Activated B cell treated with CpG ODN at 0.5 μM for 24 hours (primary cell): ENCODE data around the gene EXTL1. TPM values are rescaled to one million over a fixed set of nuclear protein-coding genes. Genes with fewer than 3 reads are reported as not detected.

ENCODE experiments used
- ATAC-seq: fragments of 200-7000 bp; cut with Tn5 transposase; one replicate; pipeline ENCODE4 v1.10.0; 2021; ENCODE audit warnings: low read depth, mild to moderate bottlenecking, moderate library complexity
- CTCF ChIA-PET: fragments of 350-600 bp; sonication (Branson Sonifier 250); formaldehyde crosslinking; loops from one replicate; lab custom pipeline; 2021; ENCODE audit warnings: antibody characterized with exemption; lab: Charles Lee
- POLR2A ChIA-PET: fragments of 350-600 bp; sonication (Branson Sonifier 250); formaldehyde crosslinking; loops from one replicate; lab custom pipeline; 2021; ENCODE audit warnings: antibody characterized with exemption; lab: Charles Lee
- DNase-seq: peaks from one replicate; pipeline ENCODE4 v3.0.0; 2022
- H3K27ac Mint-ChIP-seq: one replicate; pipeline ENCODE4 v1.8.0; 2020; ENCODE audit warnings: mixed read lengths
- H3K27me3 Mint-ChIP-seq: one replicate; pipeline ENCODE4 v1.8.0; 2021; ENCODE audit warnings: mixed read lengths
- H3K36me3 Mint-ChIP-seq: one replicate; pipeline ENCODE4 v1.8.0; 2021; ENCODE audit warnings: low read depth, mixed read lengths
- H3K4me1 Mint-ChIP-seq: one replicate; pipeline ENCODE4 v1.8.0; 2021; ENCODE audit warnings: mixed read lengths
- H3K4me3 Mint-ChIP-seq: one replicate; pipeline ENCODE4 v1.8.0; 2020; ENCODE audit warnings: mild to moderate bottlenecking, mixed read lengths
- H3K9me3 Mint-ChIP-seq: one replicate; pipeline ENCODE4 v1.8.0; 2020; ENCODE audit warnings: mixed read lengths
- CTCF ChIP-seq: fragments of 200-600 bp; IDR thresholded peaks from one replicate; pipeline ENCODE4 v1.8.0; 2022; ENCODE audit warnings: antibody characterized with exemption, mild to moderate bottlenecking
- intact Hi-C: fragments of 100-400 bp; cut with micrococcal nuclease; formaldehyde crosslinking; loops from one replicate; pipeline ENCODE4 v1.15.1; 2024
- total RNA-seq: library from RNA; stranded (reverse); gene quantifications from 2 replicates; pipeline ENCODE4 v1.2.3, GENCODE V29; 2022

EXTL1 gene
- total RNA-seq, 1 donor from 2014 or later, result not detected

DNA sequence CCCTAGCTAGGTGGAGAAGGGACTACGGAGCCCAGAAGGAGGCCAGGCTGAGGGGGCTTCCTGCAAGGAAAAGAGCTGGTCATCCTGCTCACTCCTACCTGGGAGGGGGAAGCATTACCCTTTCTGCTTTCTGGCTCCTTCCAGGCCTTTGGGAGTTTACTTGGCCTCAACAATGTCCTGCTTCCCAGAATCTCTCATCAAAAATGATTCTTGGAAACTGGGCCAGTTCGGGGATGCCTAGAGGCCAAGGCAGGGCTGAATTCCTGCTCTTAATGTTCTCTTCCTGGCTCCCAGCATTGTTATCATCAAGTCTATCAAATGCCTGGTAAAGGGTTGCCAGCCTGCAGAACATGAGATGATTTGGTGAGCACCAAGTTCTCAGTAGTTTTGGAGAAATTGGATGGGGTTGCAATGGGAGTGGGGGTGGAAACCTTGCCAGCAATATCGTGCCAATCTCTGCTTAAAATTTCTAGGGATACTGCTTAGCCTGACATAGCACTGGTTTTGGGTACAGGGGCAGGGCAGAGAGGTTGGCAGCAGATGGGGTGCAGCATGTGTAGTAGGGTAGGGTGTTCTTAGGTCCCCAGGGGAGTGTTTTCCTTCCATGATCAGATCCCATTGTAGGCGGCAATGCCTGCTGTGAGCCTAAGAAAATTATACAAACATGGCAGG is 16.0 kb upstream of the EXTL1 start:
- ChIA-PET POLR2A (no interaction called here), CTCF (no interaction called here)
- DNase-seq (no peak), ATAC-seq (no peak)
- H3K4me1 Mint-ChIP-seq, result no peaks in the 10 kb centered on the region
- intact Hi-C loops, result no loop called here
- no peaks in the 10 kb centered on the region for H3K36me3 Mint-ChIP-seq
- peaks cover 11% of the 10 kb centered on the region for H3K27me3 Mint-ChIP-seq
- no peak overlapping the region for H3K27ac Mint-ChIP-seq
- no peak overlapping the region for H3K4me3 Mint-ChIP-seq
- no peak for TF ChIP-seq CTCF
- no peaks in the 10 kb centered on the region for H3K9me3 Mint-ChIP-seq

DNA sequence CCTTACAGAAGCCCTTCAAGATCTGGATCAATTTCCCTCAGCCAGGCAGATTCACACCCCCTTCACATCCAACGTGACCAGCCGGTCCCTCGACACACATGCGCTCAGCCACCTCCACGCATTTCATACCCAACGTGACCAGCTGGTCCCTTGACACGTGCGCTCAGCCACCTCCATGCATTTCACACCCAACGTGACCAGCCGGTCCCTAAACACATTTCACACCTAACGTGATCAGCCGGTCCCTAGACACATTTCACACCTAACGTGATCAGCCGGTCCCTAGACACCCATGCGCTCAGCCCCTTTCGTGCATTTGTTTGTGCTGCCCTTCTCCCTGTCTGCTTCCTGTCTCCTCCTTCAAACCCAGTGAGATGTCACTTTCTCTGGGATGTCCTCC is 14.9 kb upstream of the EXTL1 start:
- ATAC-seq (no peak), DNase-seq (no peak)
- TF ChIP-seq CTCF, result no peak
- Mint-ChIP-seq H3K27me3 (peaks cover 11% of the 10 kb centered on the region), H3K9me3 (no peaks in the 10 kb centered on the region), H3K27ac (no peak overlapping the region), H3K36me3 (no peaks in the 10 kb centered on the region), H3K4me3 (no peak overlapping the region), H3K4me1 (no peaks in the 10 kb centered on the region)
- POLR2A ChIA-PET, result no interaction called here
- CTCF ChIA-PET, result no interaction called here
- intact Hi-C loops, result no loop called here

DNA sequence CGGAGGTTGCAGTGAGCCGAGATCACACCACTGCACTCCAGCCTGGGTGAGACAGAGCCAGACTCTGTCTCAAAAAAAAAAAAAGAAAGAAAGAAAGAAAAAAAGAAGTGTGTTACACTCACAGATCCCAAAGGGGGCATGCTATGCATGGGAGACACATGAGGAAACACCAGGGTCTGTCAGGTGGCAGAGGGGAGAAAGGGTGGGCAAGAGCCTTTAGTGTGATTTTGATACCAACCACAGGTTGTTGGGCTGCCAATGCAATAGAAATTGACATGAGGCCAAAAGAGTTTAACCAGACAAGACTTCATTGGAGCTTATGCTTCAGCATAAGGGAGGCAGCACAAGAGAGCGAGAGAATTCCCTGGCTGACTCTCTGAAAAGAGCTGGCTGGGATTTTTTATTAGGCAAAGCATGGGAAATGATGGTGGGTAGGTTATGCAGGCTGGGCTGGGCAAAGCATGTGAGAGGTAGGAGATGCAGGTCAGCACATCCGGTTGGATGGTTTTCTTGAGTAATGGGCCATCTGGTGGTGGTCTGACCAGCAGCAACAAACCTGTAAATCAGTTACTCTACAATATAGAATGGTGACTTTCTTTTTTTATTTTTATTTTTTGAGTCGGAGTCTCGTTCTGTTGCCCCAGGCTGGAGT is 11.7 kb upstream of the EXTL1 start:
- H3K27ac Mint-ChIP-seq, result no peak overlapping the region
- ATAC-seq (no peak), DNase-seq (no peak)
- TF ChIP-seq CTCF, result no peak
- intact Hi-C loops, result no loop called here
- H3K4me3 Mint-ChIP-seq, result no peak overlapping the region
- H3K36me3 Mint-ChIP-seq, result no peaks in the 10 kb centered on the region
- ChIA-PET POLR2A (interaction anchor here (0.7 kb wide), 2 partner anchors 38 to 180 kb away, joined by 4 to 5 read pairs; no protein-coding TSS in a partner anchor), CTCF (interaction anchor here (1.0 to 2.2 kb wide), 2 partner anchors 25 to 114 kb away, joined by 3 to 11 read pairs; no protein-coding TSS in a partner anchor)
- peaks cover 9% of the 10 kb centered on the region for H3K27me3 Mint-ChIP-seq
- no peaks in the 10 kb centered on the region for H3K9me3 Mint-ChIP-seq
- no peaks in the 10 kb centered on the region for H3K4me1 Mint-ChIP-seq

DNA sequence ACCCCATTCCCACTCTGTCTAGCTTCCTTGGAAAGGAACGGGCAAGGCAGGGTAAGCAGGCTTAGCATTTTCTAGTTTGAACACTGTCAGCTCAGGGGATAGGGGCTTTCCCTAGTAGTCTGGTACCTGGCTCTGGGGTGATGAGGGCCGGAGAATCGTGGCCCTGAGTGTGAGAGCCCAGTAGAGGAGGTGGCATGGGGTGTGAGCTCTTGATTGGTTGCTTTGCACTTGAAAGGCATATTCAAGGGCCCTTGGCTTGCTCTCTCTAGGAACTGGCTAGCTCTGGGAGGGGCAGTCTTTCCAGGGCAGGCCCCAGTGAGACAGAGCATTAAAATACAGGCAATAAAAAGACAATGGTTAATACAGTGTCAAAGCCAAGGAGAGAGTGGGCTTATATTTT is 10.8 kb upstream of the EXTL1 start:
- Mint-ChIP-seq H3K9me3 (no peaks in the 10 kb centered on the region), H3K27me3 (peaks cover 8% of the 10 kb centered on the region), H3K36me3 (no peaks in the 10 kb centered on the region), H3K4me3 (no peak overlapping the region), H3K27ac (no peak overlapping the region), H3K4me1 (no peaks in the 10 kb centered on the region)
- no peak for DNase-seq
- TF ChIP-seq CTCF, result no peak
- intact Hi-C loops, result no loop called here
- no peak for ATAC-seq
- ChIA-PET POLR2A (no interaction called here), CTCF (interaction anchor here (1.0 to 2.2 kb wide), 2 partner anchors 24 to 115 kb away, joined by 3 to 11 read pairs; no protein-coding TSS in a partner anchor)

DNA sequence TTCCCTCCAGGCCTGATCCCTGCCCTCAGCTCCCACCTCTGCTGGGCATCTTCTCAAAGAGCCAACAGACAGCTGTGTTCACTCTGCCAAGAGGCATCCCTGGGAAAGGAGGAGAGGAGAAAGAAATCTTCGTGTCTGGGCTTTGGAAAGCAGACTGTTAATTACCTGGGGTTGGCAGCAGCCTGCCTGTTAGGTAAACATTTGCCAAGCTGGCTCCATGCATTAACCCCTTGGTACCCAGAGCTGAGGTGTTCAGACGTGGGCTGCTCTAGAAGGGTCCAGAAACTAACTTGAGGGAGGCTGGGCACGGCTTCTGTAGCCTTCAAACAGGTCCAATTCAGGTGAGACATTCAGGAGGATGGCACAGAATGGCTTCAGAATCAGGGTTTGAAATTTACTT is 8.7 kb upstream of the EXTL1 start:
- Mint-ChIP-seq H3K4me1 (no peaks in the 10 kb centered on the region), H3K27ac (no peak overlapping the region), H3K36me3 (no peaks in the 10 kb centered on the region), H3K4me3 (no peak overlapping the region), H3K9me3 (no peaks in the 10 kb centered on the region), H3K27me3 (peaks cover 4% of the 10 kb centered on the region)
- no peak for ATAC-seq
- CTCF ChIA-PET, result no interaction called here
- TF ChIP-seq CTCF, result no peak
- DNase-seq, result no peak
- POLR2A ChIA-PET, result no interaction called here
- intact Hi-C loops, result no loop called here
